GM19043 (cell line): ENCODE measurements around the gene MXD3.
"Not testable (repeated sequence)": the region's sequence is repeated elsewhere in the genome, so short reads cannot be mapped to it uniquely, and the experiment has no call there.

Experiments used
- ATAC-seq: cut with Tn5 transposase; IDR thresholded peaks from one replicate; pipeline ENCODE4 v1.9.1; 2021; ENCODE audit warnings: low read depth; ENCODE audit not compliant: unreplicated experiment

Gene MXD3

DNA sequence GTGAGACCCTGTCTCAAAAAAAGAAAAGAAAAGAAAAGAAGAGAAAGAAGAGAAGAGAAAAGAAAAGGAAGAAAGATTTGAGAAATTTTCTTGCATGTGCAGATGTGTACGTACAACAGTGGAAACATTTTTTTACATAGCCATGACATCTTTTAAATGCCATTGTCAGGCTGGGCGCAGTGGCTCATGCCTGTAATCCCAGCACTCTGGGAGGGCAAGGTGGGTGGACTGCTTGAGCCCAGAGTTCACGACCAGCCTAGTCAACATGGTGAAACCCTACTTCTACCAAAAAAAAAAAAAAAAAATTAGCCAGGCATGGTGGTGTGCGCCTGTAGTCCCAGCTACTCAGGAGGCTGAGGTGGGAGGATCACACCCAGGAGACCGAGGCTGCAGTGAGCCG, 33.2 kb upstream of the MXD3 start:
- ATAC-seq: no peak

DNA sequence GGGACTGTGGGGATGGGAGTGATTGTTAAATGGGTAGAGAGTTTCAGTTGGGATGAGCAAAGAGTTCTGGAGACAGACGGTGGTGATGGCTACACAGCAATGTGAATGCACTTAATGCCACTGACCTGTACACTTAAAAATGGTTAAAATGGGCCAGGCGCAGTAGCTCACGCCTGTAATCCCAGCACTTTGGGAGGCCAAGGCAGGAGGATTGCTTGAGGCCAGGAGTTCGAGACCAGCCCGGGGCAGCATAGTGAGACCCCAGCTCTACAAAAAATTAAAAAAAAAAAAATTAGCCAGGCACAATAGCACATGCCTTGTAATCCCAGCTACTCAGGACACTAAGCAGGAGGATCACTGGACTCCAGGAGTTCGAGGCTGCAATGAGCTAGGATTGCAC, 32.1 kb upstream of the MXD3 start:
- no peak for ATAC-seq

GRCh38 chr5:177343000-177343399, 31.3 kb upstream of the MXD3 start:
- ATAC-seq: not testable (repeated sequence)

DNA sequence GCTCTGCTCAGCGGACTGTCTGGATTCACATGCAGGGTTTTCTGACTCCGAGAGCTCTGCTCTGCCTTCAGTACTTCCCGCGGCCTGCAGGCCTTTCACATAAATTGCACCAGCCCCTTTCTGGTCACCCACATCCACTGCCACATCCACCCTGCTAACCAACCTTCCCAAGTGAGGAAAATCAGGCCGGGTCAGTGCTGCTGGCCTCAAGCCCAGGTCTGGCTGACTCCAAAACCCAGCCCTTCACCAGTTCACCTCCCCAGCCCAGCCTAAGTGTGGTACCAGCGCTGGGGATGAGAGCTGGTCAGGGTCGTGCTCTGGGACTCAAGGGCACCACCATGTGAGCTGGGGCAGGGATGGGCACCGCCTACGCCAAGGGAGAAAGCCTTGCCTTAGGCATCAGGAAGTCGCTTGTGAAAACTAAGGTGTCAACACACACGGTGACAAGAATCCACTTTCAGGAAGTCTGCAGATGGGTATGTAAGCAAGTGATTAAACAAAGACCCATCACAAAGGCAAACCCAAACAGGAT, 27.5 kb upstream of the MXD3 start:
- no peak for ATAC-seq

- no peak for ATAC-seq
Measured at GRCh38 chr5:177338251-177339106, 26.8 kb upstream of the MXD3 start.

GRCh38 chr5:177336603-177337494, 25.2 kb upstream of the MXD3 start:
- ATAC-seq: no peak

GRCh38 chr5:177336112-177336511, 24.4 kb upstream of the MXD3 start:
- ATAC-seq: no peak

DNA sequence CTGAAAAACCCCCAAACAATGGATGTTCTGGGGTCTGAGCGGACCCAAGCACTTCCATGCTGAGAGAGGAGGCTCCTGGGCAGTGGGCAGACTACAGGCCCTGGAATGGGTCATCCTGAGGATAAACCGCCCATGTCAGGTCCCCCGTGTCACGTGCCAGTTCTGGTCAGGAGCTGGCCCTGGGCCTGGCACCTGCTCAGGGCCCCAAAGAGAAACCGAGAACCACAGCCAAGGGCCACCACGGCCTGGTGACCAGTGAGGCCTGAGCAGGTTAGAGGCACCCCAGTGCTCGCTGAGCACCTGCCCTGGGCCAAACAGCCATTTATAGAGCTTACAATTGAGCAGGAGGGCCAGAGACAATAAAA, 24.0 kb upstream of the MXD3 start:
- ATAC-seq: no peak

DNA sequence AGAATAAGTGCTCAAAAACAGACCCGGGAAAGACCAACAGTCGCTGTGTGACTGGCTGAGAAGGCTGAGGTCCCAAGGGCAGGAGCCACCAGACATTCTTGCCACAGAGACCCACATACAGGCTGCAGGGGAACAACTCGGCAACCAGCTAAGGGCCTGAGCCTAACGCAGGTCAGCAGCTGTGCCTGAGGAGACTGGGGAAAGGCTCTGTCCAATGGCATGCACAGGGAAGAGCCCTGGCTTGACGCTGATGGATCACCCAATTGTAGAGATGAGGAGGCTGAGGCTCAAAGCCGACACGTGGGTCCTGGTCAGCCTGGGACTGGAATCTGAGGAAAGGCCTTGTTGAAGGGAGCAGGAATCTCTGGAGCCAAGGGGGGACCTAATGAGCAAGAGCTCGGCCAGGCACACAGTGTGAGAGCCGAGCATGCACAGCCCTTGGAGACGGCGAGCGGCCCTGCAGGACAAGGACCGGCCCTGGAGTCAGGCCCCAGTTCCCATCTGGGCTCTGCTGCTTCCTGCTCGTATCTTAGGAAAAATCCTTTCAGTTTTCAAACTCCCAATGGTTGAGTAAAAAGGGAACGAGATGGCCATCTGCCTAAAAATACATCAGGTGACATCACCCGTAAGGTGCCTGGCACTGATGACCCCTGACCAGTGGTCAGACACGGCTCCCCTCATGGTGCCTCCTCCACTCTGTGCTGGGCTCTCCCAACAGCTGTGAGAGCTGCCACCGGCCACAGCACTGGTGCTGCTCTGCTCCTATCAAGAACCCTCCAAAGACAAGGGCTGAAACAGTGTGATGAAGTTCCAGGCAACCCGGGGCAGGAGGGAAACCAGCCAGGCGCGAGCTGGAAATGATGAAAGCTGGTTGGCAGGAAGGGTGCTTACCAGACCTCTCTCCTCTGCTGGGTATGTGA, 23.3 kb upstream of the MXD3 start:
- no peak for ATAC-seq

DNA sequence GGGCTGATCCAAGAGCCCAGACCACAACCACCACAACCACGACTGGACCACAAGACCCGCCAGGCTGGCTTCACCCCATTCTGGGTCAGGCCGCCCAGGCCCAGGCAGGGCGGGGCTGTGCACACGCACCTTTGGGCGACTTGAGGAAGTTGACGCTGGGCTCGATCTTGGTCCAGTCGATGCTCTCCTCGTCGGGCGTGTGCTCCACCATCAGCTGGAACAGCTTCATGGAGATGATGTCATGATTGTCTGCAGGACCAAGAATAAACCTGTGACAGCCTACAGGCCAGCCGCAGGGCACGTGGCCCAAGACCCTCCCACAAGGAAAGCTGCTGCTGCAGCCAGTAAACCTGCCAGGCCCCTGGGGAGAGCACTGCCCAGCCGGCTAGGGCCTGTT, 22.5 kb upstream of the MXD3 start:
- ATAC-seq: no peak

- ATAC-seq: no peak
Measured at GRCh38 chr5:177333420-177334154, 21.9 kb upstream of the MXD3 start.

- ATAC-seq: no peak
Measured at GRCh38 chr5:177332896-177333260, 21.2 kb upstream of the MXD3 start.

- no peak for ATAC-seq
Measured at GRCh38 chr5:177332031-177332895, 20.6 kb upstream of the MXD3 start.

- ATAC-seq: no peak
Measured at GRCh38 chr5:177330991-177331842, 19.5 kb upstream of the MXD3 start.

DNA sequence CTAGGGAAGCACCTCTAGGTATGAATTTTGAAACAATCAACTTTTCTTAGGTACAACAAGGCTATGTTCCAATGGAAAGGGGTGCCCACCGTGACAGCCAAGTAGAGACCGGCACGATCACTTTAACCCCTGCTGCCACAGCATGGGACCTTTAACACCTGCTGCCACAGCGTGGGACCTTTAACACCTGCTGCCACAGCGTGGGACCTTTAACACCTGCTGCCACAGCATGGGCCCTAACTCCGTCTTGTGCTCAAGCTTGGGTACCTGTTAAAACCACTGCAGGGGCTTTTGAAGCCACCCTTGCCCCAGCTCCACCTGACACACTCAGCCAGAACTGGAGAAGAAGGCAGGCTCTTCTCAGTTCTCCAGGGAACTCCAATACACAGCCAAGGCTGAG, 18.2 kb upstream of the MXD3 start:
- ATAC-seq: no peak

- no peak for ATAC-seq
Measured at GRCh38 chr5:177328545-177329231, 17.0 kb upstream of the MXD3 start.
